Measurements from ENCODE around the gene DGKA.

DGKA gene

GRCh38 chr12:55931780-55932550 is 1.0 kb downstream of the DGKA start:
- DNase-seq (ENCODE audit: low spot score): no peak

GRCh38 chr12:55932551-55932910 is 1.6 kb downstream of the DGKA start:
- DNase-seq (ENCODE audit: low spot score): peak; percentile 58

DNA sequence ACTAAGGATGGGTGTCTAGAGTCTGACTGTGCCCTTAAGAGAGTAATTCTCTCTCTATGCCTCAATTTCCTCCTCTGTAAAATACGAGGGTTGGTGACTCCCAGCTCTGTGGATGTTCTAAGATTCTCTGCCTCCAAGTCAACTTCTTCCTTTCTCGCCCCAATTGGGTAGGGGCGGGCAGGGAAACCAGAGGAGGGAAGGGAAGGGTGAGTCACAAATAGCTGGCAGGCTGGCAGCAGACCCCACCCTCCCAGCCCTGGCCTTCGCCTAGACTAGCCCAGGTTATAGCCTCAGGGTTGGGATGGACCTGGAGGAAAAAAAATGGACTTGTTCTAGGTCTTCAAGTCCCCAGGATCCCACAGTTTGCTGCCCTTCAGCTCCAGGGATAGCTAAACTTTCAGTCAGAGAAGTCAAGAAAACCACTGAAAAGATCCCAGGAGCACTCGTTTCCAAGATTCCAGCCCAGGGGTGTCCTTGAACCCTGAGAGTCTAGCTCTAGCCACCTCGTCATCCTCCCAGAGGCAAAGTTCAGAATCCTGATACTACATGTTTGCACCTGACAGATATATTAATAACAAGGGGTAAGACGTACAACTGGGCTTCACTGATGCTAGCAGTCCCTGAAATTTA is 2.3 kb downstream of the DGKA start:
- DNase-seq (ENCODE audit: low spot score): no peak

GRCh38 chr12:55933799-55934742 is 3.1 kb downstream of the DGKA start:
- DNase-seq (ENCODE audit: low spot score): no peak

DNA sequence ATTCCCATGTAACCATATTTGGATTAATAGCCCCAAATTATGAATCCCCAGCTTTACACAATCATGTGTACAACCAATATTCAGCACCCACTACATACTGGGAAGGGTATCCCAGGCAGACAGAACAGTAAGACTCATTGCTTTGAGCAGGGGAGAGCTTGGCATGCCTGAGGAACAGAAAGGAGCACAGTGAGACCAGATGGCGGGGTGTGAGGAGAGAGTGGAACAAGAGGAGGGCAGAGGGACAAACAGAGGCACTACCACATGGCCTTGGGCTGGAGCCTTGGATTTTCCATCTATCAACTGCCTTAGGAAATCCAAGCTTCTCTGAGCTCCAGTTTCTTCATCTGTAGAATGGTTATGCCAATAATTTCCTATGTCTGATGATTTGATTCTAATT is 3.8 kb downstream of the DGKA start:
- DNase-seq (ENCODE audit: low spot score): no peak

DNA sequence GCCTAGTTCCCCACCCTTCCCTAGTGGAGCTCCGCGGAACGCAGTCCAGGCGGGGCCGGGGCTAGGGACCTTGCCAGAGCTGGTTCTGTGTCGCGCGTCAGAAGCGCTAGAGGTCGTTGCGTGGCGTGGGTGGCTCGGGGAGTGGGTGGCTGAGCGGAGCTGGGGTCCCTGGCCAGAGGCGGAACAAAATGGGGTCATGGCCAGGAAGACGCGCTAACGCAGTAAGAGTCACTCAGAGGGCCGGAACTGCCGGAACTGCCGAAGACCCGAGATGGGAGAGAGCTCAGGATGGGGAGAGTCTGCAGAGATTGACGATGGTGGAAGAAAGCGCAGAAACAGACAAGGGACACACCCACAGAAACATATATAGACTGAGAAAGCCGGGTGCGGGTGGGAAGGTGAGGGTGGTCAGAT is 4.8 kb downstream of the DGKA start:
- peak; percentile 32 for DNase-seq (ENCODE audit: low spot score)

- no peak for DNase-seq (ENCODE audit: low spot score)
Measured at GRCh38 chr12:55937981-55938380, 7.0 kb downstream of the DGKA start.

DNA sequence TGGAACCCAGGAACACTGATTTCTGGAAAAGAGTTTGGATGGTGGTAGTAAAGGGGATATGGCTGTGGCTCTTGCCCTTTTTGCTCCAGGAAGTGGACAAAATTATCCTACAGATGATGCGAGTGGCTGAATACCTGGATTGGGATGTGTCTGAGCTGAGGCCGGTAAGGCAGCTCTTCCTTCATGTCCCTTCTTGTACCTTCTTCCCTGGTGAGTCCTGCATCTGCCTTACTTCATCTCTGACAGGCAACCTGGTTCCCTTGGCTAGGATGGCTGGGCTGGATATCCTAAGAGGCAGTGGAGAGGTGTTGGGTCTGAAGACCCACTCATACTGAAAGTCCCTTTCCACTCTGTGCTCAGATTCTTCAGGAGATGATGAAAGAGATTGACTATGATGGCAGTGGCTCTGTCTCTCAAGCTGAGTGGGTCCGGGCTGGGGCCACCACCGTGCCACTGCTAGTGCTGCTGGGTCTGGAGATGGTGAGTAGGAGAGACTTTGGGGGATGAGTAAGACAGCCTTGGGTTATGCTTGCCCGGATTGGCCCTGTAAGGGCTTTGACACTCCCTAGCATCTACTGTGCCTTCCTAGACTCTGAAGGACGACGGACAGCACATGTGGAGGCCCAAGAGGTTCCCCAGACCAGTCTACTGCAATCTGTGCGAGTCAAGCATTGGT is 8.0 kb downstream of the DGKA start:
- DNase-seq (ENCODE audit: low spot score): peak; percentile 31

- peak; percentile 91 for DNase-seq (ENCODE audit: low spot score)
Measured at GRCh38 chr12:55940065-55940732, 9.2 kb downstream of the DGKA start.

GRCh38 chr12:55942055-55942454 is 11.1 kb downstream of the DGKA start:
- DNase-seq (ENCODE audit: low spot score): no peak

- no peak for DNase-seq (ENCODE audit: low spot score)
Measured at GRCh38 chr12:55942577-55943136, 11.7 kb downstream of the DGKA start.

DNA sequence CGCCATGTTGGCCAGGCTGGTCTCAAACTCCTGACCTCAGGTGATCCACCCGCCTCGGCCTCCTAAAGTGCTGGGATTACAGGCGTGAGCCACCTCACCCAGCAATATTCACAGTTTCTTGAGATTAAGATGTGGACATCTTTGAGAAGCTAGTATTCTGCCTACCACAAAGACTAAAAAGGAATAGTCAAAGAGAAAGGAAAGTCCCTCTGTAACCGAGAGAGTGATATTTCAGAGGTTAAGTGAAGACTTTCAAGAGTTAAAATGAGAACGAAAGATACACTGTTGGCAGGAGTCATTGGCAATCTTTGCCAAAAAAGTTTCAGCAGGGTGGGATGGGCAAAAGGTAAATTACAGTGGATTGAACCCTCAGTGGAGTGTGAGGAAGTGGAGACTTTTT is 15.6 kb downstream of the DGKA start:
- no peak for DNase-seq (ENCODE audit: low spot score)

- DNase-seq (ENCODE audit: low spot score): no peak
Measured at GRCh38 chr12:55955344-55955743, 24.4 kb downstream of the DGKA start.

DNA sequence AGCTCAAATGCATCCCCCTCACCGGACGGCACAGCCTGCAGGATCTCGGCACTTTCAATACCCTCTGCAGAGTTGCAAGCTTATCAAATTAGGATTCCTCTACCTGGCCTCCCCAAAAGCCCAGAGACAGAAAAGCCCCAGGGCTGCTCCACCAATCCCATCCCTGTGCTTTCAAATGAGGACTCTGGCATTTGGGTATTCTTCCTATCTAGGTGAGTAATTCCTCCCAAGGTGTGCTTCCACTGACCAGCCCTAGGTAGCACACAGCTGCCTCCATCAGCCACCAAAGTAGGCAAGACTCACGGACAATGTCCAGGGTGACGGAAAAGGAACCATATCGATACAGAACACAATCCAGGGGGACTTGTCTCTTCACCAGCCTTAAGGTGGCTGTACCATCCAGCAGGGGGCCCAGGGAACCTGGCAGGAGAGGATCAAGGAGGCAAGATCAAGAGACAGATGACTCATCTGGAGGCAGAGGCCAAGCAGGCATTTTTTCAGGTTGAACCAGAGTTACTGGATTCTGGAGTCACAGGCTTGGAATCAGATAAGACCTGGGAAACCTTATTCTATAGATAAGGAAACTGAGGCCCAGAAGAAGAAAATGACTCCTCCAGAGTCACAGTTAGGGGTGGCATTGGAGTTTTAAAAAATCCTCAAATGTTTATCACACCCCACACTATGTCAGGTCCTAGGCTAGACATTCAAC is 25.0 kb downstream of the DGKA start:
- DNase-seq (ENCODE audit: low spot score): no peak

- no peak for DNase-seq (ENCODE audit: low spot score)
Measured at GRCh38 chr12:55957106-55957859, 26.3 kb downstream of the DGKA start.

DNA sequence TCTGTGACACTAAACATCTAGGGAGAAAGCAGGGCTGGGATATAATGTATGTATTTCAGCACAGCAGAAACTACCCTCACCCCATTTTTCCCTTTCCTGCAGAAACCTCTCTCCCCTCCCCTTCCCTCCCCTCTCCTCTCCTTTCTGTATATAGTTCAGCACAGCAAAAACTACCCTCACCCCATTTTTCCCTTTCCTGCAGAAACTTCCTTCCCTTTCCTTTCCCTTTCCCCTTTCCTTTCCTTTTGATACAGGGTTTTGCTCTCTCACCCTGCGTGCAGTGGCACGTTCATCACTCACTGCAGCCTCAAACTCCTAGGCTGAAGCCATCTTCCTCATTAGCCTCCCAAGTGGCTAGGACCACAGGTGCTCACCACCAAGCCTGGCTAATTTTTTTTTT is 32.8 kb downstream of the DGKA start:
- DNase-seq (ENCODE audit: low spot score): no peak

- no peak for DNase-seq (ENCODE audit: low spot score)
Measured at GRCh38 chr12:55965240-55965639, 34.3 kb downstream of the DGKA start.

DNA sequence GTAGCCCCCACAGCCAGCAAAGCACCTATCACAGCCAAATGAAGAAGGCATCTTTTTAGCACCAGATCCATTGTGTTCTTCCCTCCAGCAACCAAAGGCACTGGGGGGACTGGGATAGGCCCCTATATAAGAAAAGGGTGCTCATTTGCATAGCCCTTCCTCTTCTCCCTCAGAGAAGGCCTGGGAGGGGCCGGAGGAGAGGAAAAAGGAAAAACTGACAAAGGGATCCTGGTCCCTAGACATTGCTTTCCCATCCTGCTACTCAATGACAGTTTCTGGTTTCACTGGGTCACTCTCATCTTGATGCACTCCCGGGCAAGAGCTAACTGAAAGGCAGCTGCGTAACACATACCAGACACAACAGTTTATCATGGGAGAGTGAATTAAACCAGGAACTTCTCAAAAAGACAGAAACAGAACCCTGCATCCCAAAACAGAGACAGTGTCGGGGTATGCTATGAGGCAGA is 35.0 kb downstream of the DGKA start, which contains the start of gene PMEL:
Gene PMEL, minus strand, starts transcription at position 102 of the 467 bp plus-strand sequence. Its CDS starts 31 bp downstream, at position 71.
- no peak for DNase-seq (ENCODE audit: low spot score)
